IPS-20b (cell line): ENCODE measurements around the gene ANAPC13.

Experiments used
- H3K27ac ChIP-seq: one replicate; pipeline ENCODE4 v1.5.1; 2013; ENCODE audit warnings: low read length
- H3K27me3 ChIP-seq: 2 replicates; pipeline ENCODE4 v1.6.1; 2013; ENCODE audit warnings: mild to moderate bottlenecking, low read length, inconsistent platforms; ENCODE audit not compliant: insufficient read depth
- H3K36me3 ChIP-seq: 2 replicates; pipeline ENCODE4 v1.6.1; 2013; ENCODE audit warnings: low read depth, mild to moderate bottlenecking, inconsistent platforms, low read length, moderate library complexity; ENCODE audit not compliant: insufficient read depth
- H3K4me1 ChIP-seq: 2 replicates; pipeline ENCODE4 v1.6.1; 2013; ENCODE audit warnings: mild to moderate bottlenecking, control low read depth, inconsistent platforms, low read length, moderate library complexity; ENCODE audit not compliant: insufficient read depth
- H3K4me3 ChIP-seq: 2 replicates; pipeline ENCODE4 v1.5.1; 2013; ENCODE audit warnings: mild to moderate bottlenecking, low read length, inconsistent platforms
- H3K9ac ChIP-seq: 2 replicates; pipeline ENCODE4 v1.6.1; 2013; ENCODE audit warnings: low read depth, mild to moderate bottlenecking, inconsistent platforms, low read length, moderate library complexity
- H3K9me3 ChIP-seq: 2 replicates; pipeline ENCODE4 v1.6.1; 2013; ENCODE audit warnings: mild to moderate bottlenecking, low read depth, low read length, inconsistent platforms; ENCODE audit not compliant: insufficient read depth

Gene ANAPC13

DNA sequence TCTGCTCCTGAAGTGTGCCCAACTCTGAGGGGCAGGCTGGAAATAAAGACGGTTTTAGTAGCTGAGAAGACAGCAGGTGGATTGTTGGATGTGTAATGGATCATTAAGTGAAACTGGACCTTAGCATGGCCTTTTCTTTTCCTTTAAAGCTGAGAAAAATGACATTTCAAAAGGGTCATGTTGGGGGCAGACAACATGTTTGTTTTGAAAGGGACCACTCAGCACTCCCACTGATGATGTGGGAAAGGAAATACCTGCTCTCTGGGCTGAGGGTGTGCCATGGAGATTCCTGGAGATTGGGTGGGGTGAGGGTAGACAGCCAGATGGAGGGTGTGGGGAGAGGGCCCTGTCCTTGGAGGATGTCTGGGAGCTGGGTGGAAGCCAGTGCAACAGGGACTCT is 38.4 kb downstream of the ANAPC13 start:
- Histone ChIP-seq H3K27me3 (no peaks in the 10 kb centered on the region), H3K4me1 (no peaks in the 10 kb centered on the region), H3K36me3 (no peaks in the 10 kb centered on the region), H3K9me3 (no peaks in the 10 kb centered on the region), H3K4me3 (no peak overlapping the region), H3K9ac (no peak overlapping the region), H3K27ac (no peak overlapping the region)

DNA sequence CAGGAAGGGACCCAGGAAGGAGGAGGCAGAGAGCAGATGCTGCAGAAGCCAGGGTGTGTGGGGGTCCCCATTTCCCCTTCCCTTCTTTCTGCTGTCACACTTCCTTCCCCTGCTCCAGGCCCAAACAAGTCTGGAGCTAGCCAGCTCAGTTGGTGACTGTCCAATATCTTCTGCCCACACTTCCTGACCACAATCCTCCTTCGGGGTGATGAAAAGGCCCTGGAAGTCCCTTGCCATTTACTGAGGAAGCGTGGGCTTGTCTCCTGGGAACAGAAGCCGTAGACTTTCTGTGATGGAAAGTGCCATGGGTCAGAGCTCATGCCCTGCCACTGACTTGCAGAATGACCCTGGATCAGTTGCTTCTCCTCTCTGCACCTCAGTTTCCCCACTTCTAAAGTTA is 39.0 kb downstream of the ANAPC13 start:
- H3K9me3 ChIP-seq, result no peaks in the 10 kb centered on the region
- no peaks in the 10 kb centered on the region for H3K4me1 ChIP-seq
- no peak overlapping the region for H3K27ac ChIP-seq
- H3K4me3 ChIP-seq, result no peak overlapping the region
- H3K36me3 ChIP-seq, result no peaks in the 10 kb centered on the region
- H3K9ac ChIP-seq, result no peak overlapping the region
- no peaks in the 10 kb centered on the region for H3K27me3 ChIP-seq

DNA sequence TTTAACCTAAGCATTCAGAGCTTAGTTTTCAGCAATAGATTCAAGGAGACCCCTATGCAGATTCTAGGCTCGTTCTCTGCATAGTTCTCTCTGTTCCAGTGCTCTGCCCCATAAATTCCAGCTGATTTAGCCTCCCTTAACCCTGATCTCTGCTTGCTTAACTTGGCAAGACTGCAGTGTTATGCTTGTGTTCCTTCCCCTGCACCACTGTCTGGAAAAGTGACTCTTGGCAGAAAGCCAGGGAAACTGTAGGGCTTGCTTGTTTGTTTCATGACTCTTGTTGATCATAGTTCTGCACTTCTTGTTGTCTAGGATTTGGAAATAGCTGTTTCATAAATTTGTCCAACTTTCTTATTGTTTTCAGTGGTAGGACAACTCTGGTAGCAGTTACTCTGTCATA is 40.1 kb downstream of the ANAPC13 start:
- H3K27me3 ChIP-seq, result no peaks in the 10 kb centered on the region
- H3K9me3 ChIP-seq, result no peaks in the 10 kb centered on the region
- H3K9ac ChIP-seq, result no peak overlapping the region
- no peak overlapping the region for H3K27ac ChIP-seq
- no peaks in the 10 kb centered on the region for H3K4me1 ChIP-seq
- H3K4me3 ChIP-seq, result no peak overlapping the region
- H3K36me3 ChIP-seq, result no peaks in the 10 kb centered on the region

DNA sequence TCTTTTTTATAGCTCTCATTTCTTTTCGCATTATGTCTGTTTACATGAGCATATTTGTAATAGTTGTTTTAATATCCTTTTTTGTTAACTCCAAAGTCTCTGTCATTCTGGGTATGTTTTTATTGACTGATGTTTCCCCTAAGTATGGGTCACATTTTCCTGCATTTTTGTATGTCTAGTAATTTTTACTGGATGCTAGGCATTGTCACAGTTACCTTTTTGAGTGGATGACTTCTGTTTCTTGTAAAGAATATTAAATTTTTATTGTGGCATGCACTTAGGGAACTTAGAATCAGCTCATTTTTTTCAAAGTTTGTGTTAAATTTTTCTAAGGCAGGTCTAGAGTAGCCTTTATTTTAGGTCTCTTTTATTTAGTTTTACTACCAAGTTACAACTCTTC is 40.7 kb downstream of the ANAPC13 start:
- Histone ChIP-seq H3K4me1 (no peaks in the 10 kb centered on the region), H3K36me3 (no peaks in the 10 kb centered on the region), H3K27me3 (no peaks in the 10 kb centered on the region), H3K27ac (no peak overlapping the region), H3K9ac (no peak overlapping the region), H3K4me3 (no peak overlapping the region), H3K9me3 (no peaks in the 10 kb centered on the region)

DNA sequence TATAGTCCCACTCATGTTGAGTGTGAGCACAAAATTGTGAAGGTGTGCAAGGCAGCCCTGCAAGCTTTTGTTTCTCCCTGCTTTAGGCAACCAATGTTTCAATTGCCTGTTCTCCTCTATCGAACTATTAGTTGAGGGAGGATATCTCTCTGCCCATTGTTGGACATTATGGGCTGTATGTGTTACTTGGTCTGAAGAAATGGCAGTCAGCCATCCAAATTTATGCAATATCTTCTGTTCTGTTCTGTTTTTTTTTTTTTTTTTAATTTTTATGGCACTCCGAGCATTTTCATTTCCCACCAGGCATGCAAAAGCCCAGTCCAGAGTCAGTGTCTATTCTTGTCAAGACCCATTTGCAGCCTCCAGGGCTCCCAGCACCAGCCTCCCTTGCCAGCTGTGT is 44.0 kb downstream of the ANAPC13 start:
- no peaks in the 10 kb centered on the region for H3K27me3 ChIP-seq
- no peaks in the 10 kb centered on the region for H3K9me3 ChIP-seq
- H3K4me1 ChIP-seq, result no peaks in the 10 kb centered on the region
- no peak overlapping the region for H3K9ac ChIP-seq
- no peak overlapping the region for H3K4me3 ChIP-seq
- H3K36me3 ChIP-seq, result no peaks in the 10 kb centered on the region
- H3K27ac ChIP-seq, result no peak overlapping the region

DNA sequence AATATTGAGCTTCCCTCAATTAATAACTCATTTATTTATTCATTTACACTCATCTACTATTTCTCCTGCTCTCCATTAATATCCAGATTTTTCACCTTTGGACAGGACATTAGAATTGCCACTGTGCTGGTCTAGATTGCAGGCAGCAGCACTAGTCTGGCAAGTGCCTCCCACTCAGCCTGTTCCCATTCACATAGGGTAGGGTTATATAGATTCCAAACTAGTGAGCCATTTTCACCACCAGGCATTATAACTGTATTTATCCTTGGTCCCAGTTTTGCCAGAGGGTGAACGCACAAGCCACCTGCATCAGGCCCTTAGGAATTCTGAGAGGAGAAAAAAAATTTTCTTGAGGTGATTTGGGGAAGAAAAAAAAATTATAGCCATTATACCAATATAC is 44.5 kb downstream of the ANAPC13 start:
- no peaks in the 10 kb centered on the region for H3K36me3 ChIP-seq
- H3K9ac ChIP-seq, result no peak overlapping the region
- H3K4me1 ChIP-seq, result no peaks in the 10 kb centered on the region
- H3K27ac ChIP-seq, result no peak overlapping the region
- no peaks in the 10 kb centered on the region for H3K27me3 ChIP-seq
- no peaks in the 10 kb centered on the region for H3K9me3 ChIP-seq
- H3K4me3 ChIP-seq, result no peak overlapping the region

DNA sequence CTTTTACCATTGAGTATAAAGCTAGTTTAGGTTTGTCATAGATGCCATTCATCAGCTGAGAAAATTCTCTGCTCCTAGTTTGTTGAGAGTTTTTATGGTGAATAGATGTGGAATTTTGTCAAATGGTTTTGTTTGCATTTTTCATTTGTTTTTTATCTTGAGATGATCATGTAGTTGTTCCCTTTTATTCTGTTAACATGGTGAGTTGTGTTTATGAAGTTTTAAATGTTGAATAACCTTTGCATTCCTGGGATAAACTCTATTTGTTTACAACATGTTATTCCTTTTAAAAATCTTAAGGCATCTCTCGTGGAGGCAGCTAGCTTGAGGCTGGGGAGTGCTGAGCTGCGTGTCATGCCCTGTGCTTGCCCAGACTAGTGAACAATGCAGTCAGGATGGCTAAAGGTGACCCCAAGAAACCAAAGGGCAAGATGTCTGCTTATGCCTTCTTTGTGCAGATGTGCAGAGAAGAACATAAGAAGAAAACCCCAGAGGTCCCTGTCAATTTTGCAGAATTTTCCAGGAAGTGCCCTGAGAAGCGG is 48.5 kb downstream of the ANAPC13 start:
- H3K9me3 ChIP-seq, result no peaks in the 10 kb centered on the region
- no peak overlapping the region for H3K4me3 ChIP-seq
- no peak overlapping the region for H3K27ac ChIP-seq
- no peaks in the 10 kb centered on the region for H3K27me3 ChIP-seq
- no peaks in the 10 kb centered on the region for H3K4me1 ChIP-seq
- no peak overlapping the region for H3K9ac ChIP-seq
- H3K36me3 ChIP-seq, result no peaks in the 10 kb centered on the region

DNA sequence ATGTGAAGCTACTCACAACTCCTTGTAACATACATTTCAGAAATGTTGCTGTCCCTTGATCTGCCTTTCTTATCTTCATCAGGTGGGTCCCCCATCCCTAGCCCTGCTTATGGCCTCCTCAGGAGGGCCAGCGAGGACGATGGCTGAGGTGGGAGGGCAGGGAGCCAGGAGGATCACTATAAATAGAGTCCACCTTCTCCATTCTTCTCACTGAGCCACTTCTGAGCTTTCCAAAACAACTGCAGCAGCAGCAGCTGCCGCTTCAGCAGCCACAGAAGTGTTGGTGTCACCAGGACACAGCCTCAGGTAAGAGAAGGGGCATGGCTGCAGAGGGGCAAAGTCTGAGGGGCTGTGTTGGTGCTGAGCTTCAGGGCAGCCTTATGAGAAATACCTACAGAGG is 53.5 kb downstream of the ANAPC13 start:
- Histone ChIP-seq H3K27me3 (no peaks in the 10 kb centered on the region), H3K9ac (no peak overlapping the region), H3K9me3 (no peaks in the 10 kb centered on the region), H3K36me3 (no peaks in the 10 kb centered on the region), H3K27ac (no peak overlapping the region), H3K4me1 (no peaks in the 10 kb centered on the region; the same call in 1 of the 2 replicates), H3K4me3 (no peak overlapping the region)

DNA sequence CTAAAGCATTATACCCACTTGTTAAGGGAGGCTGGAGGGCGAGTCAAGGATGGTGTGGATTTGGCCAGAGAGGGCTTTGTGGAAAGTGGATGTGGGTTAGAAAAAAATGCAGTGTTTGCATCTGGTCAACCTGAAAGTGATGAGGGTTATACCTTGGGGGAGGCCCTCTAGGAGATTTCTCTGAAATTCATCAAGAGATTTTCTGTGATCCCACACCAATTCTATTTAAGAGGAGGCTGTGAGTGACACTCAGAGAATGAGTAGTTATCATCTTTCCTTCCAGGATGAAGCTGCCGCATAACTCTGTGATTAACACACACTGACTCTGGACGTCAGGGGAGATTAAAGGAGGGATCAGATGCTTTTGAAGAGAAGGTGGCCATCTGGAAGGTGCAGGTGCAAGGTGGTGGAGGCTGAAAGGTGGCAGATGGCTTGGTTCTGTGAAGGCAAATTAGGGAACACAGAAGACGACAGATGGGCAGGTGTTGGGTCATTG is 54.8 kb downstream of the ANAPC13 start:
- Histone ChIP-seq H3K9me3 (no peaks in the 10 kb centered on the region), H3K9ac (no peak overlapping the region), H3K27me3 (no peaks in the 10 kb centered on the region), H3K36me3 (no peaks in the 10 kb centered on the region), H3K4me1 (no peaks in the 10 kb centered on the region; the same call in 1 of the 2 replicates), H3K27ac (no peak overlapping the region), H3K4me3 (no peak overlapping the region)

DNA sequence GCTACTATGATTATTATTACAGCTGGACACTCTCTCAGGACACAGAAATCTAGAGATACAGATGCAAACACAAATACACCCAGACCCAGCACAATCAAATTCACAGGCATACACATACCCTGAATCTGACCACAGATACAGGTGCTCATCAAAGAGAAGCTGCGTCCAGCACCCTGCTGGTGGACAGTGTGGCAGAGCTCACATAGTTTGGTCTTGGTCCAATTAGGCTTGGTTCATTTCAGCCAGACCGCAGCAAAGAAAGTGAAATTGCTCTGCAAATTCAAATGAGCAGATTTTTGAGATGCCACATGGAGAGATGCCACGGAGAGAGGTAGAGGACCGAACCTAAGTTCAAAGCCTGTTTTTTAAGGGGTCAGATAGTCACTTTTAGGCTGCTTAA is 55.6 kb downstream of the ANAPC13 start:
- H3K4me3 ChIP-seq, result no peak overlapping the region
- H3K9me3 ChIP-seq, result no peaks in the 10 kb centered on the region
- H3K36me3 ChIP-seq, result no peaks in the 10 kb centered on the region
- H3K9ac ChIP-seq, result no peak overlapping the region
- H3K27me3 ChIP-seq, result no peaks in the 10 kb centered on the region
- H3K27ac ChIP-seq, result no peak overlapping the region
- no peaks in the 10 kb centered on the region; the same call in 1 of the 2 replicates for H3K4me1 ChIP-seq

DNA sequence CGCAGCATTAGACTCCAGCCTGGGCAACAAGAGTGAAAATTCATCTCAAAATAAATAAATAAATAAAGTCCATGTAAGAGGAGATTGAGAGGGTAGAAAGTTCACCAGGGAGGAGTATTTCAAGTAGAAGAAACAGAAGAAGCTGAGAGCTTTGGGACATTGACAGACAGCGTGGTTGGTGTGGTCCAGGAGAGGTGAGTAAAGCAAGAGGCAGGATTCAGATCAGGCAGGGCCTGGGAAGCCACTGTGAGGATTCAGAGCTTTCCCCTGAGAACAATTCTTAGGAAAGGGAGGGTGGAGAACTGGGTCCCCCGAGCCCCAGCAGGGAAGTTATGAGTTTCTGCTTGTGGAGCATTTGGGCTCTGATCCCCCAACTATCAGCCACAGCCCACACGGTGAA is 57.4 kb downstream of the ANAPC13 start:
- Histone ChIP-seq H3K9me3 (no peaks in the 10 kb centered on the region), H3K36me3 (no peaks in the 10 kb centered on the region), H3K9ac (no peak overlapping the region), H3K4me3 (no peak overlapping the region), H3K27ac (no peak overlapping the region), H3K27me3 (no peaks in the 10 kb centered on the region), H3K4me1 (no peaks in the 10 kb centered on the region; the same call in 1 of the 2 replicates)
